ENCODE results near the gene COG1. TPM values are rescaled to one million over a fixed set of nuclear protein-coding genes. Genes with fewer than 3 reads are reported as not detected.

Gene COG1, protein sequence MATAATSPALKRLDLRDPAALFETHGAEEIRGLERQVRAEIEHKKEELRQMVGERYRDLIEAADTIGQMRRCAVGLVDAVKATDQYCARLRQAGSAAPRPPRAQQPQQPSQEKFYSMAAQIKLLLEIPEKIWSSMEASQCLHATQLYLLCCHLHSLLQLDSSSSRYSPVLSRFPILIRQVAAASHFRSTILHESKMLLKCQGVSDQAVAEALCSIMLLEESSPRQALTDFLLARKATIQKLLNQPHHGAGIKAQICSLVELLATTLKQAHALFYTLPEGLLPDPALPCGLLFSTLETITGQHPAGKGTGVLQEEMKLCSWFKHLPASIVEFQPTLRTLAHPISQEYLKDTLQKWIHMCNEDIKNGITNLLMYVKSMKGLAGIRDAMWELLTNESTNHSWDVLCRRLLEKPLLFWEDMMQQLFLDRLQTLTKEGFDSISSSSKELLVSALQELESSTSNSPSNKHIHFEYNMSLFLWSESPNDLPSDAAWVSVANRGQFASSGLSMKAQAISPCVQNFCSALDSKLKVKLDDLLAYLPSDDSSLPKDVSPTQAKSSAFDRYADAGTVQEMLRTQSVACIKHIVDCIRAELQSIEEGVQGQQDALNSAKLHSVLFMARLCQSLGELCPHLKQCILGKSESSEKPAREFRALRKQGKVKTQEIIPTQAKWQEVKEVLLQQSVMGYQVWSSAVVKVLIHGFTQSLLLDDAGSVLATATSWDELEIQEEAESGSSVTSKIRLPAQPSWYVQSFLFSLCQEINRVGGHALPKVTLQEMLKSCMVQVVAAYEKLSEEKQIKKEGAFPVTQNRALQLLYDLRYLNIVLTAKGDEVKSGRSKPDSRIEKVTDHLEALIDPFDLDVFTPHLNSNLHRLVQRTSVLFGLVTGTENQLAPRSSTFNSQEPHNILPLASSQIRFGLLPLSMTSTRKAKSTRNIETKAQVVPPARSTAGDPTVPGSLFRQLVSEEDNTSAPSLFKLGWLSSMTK
- 21.5 TPM for total RNA-seq

DNA sequence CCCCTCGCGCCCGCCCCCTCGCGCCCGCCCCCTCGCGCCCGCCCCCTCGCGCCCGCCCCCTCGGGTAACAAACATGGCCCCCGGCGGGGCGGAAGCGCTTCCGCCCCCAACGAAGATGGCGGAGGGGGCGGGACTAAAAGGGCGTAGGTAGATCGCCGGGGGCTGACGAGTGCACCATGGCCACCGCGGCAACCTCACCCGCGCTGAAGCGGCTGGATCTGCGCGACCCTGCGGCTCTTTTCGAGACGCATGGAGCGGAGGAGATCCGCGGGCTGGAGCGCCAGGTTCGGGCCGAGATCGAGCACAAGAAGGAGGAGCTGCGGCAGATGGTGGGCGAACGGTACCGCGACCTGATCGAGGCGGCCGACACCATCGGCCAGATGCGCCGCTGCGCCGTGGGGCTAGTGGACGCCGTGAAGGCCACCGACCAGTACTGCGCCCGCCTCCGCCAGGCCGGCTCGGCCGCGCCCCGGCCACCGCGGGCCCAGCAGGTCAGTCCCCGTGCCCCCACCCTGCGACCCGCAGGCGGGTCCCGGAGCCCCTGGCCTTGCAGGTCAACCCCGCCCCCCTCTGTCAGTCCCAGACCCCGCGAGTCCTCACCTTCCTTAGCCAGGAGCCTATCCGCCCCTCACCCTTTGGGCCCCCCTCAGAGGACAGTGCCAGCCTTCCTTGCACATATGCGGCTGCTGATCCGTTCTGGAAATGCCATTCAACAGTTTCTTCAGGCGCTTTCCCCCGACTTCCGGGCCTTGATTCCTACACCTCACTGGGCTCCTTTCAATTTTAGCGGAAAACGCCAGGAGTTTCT is at the start of gene COG1:
TSS of gene COG1 (plus strand) at position 162 of the 808 bp plus-strand sequence. CDS start at position 177, 15 bp downstream.

Other genes with a start within 250 kb of the COG1 start
- gene SLC39A11, start 100.4 kb upstream of the COG1 start, total RNA-seq = 26.3 TPM
- gene SSTR2, start 28.0 kb upstream of the COG1 start, total RNA-seq = 1.1 TPM
- gene CPSF4L, start 68.8 kb downstream of the COG1 start, total RNA-seq = not detected
- 67.3 TPM for gene CDC42EP4, start 118.9 kb downstream of the COG1 start, total RNA-seq